ENCODE measurements around the gene CAPN1. TPM values are rescaled to one million over a fixed set of nuclear protein-coding genes. Genes with fewer than 3 reads are reported as not detected.

Gene CAPN1
- total RNA-seq, 1 experiment from 2014 or later = 256 TPM

GRCh38 chr11:65156256-65156655, 25.5 kb upstream of the CAPN1 start:
- Histone ChIP-seq H3K36me3 (ENCODE audit: control insufficient read depth, insufficient read depth, low read length) (no peaks in the 10 kb centered on the region), H3K27ac (ENCODE audit: low read length) (no peak overlapping the region), H3K4me3 (ENCODE audit: low read depth in 2 of 2, low read length in 2 of 2) (no peak overlapping the region), H3K9me3 (ENCODE audit: control insufficient read depth, insufficient read depth, low read depth, low read length) (no peaks in the 10 kb centered on the region), H3K4me1 (ENCODE audit: control insufficient read depth, insufficient read depth, low read length) (peaks cover 2% of the 10 kb centered on the region), H3K27me3 (ENCODE audit: control insufficient read depth, insufficient read depth, low read length) (no peaks in the 10 kb centered on the region)
- BruUV-seq (replicated peaks) = no TSS peak
- ChIA-PET CTCF (no interaction called here), POLR2A (no interaction called here)
- ATAC-seq (no peak), DNase-seq (ENCODE audit: low read depth, low spot score) (no peak)
- intact Hi-C loops (cut with micrococcal nuclease; ENCODE audit: unreplicated experiment) (no loop called here), in situ Hi-C loops (cut with HindIII; ENCODE audit: low pct_unique_long_range_greater_than_20kb, low sequenced_read_pairs) (no loop called here)
- TF ChIP-seq SIN3A (IDR thresholded peaks at IDR 0.05; ENCODE audit: borderline replicate concordance, insufficient read depth, low read depth, low read length) (no peak), REST (IDR thresholded peaks at IDR 0.05; ENCODE audit: insufficient read depth in 1 of 2, low read depth in 2 of 2, low read length in 1 of 2) (no peak), POLR2AphosphoS5 (IDR thresholded peaks at IDR 0.05; ENCODE audit: low read depth, low read length) (no peak), TCF7L2 (IDR thresholded peaks at IDR 0.05; ENCODE audit: low read depth, low read length) (no peak)
- TF ChIP-seq, protein P1, sequence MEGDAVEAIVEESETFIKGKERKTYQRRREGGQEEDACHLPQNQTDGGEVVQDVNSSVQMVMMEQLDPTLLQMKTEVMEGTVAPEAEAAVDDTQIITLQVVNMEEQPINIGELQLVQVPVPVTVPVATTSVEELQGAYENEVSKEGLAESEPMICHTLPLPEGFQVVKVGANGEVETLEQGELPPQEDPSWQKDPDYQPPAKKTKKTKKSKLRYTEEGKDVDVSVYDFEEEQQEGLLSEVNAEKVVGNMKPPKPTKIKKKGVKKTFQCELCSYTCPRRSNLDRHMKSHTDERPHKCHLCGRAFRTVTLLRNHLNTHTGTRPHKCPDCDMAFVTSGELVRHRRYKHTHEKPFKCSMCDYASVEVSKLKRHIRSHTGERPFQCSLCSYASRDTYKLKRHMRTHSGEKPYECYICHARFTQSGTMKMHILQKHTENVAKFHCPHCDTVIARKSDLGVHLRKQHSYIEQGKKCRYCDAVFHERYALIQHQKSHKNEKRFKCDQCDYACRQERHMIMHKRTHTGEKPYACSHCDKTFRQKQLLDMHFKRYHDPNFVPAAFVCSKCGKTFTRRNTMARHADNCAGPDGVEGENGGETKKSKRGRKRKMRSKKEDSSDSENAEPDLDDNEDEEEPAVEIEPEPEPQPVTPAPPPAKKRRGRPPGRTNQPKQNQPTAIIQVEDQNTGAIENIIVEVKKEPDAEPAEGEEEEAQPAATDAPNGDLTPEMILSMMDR (IDR thresholded peaks at IDR 0.05) = no peak

GRCh38 chr11:65156926-65157325, 24.8 kb upstream of the CAPN1 start:
- ATAC-seq (no peak), DNase-seq (ENCODE audit: low read depth, low spot score) (no peak)
- H3K36me3 ChIP-seq (ENCODE audit: control insufficient read depth, insufficient read depth, low read length) = no peaks in the 10 kb centered on the region
- H3K27ac ChIP-seq (ENCODE audit: low read length) = no peak overlapping the region
- BruUV-seq (replicated peaks) = no TSS peak
- no peak overlapping the region for H3K4me3 ChIP-seq (ENCODE audit: low read depth in 2 of 2, low read length in 2 of 2)
- H3K27me3 ChIP-seq (ENCODE audit: control insufficient read depth, insufficient read depth, low read length) = no peaks in the 10 kb centered on the region
- intact Hi-C loops (cut with micrococcal nuclease; ENCODE audit: unreplicated experiment) = no loop called here
- ChIA-PET CTCF (no interaction called here), POLR2A (interaction anchor here (0.7 kb wide), 2 partner anchors 22 to 62 kb away, joined by 10 to 12 read pairs; no protein-coding TSS in a partner anchor)
- TF ChIP-seq POLR2AphosphoS5 (IDR thresholded peaks at IDR 0.05; ENCODE audit: low read depth, low read length) = no peak
- TF ChIP-seq TCF7L2 (IDR thresholded peaks at IDR 0.05; ENCODE audit: low read depth, low read length) = no peak
- no peak for TF ChIP-seq REST (IDR thresholded peaks at IDR 0.05; ENCODE audit: insufficient read depth in 1 of 2, low read depth in 2 of 2, low read length in 1 of 2)
- TF ChIP-seq, protein P1 (IDR thresholded peaks at IDR 0.05) = no peak
- no peak for TF ChIP-seq SIN3A (IDR thresholded peaks at IDR 0.05; ENCODE audit: borderline replicate concordance, insufficient read depth, low read depth, low read length)
- H3K4me1 ChIP-seq (ENCODE audit: control insufficient read depth, insufficient read depth, low read length) = no peaks in the 10 kb centered on the region
- no peaks in the 10 kb centered on the region for H3K9me3 ChIP-seq (ENCODE audit: control insufficient read depth, insufficient read depth, low read depth, low read length)
- in situ Hi-C loops (cut with HindIII; ENCODE audit: low pct_unique_long_range_greater_than_20kb, low sequenced_read_pairs) = no loop called here

All from Panc1 (cell line).